K562 (cell line): ENCODE measurements around the gene CYB5R2. TPM values are rescaled to one million over a fixed set of nuclear protein-coding genes. Genes with fewer than 3 reads are reported as not detected.

Experiments used
- ATAC-seq: fragments of 200-7000 bp; cut with Tn5 transposase; 3 replicates; pipeline ENCODE4 v1.9.1; 2020; ENCODE audit warnings: moderate library complexity
- BruUV-seq: library from RNA; stranded (reverse); fragments of 400-500 nt; replicated peaks from 2 replicates; lab custom pipeline; 2021; lab: Mats Ljungman, UMichigan
- CTCF ChIA-PET: fragments of 300-600 bp; formaldehyde crosslinking; extraction: SDS; loops from one replicate; lab custom pipeline; 2021; ENCODE audit warnings: low intra/inter-chr PET ratio; lab: Yijun Ruan, JAX
- POLR2A ChIA-PET: fragments of 300-600, 350-650 bp; sonication (Branson Sonifier 250); formaldehyde crosslinking; extraction: SDS; loops from one replicate; lab custom pipeline; 2021; ENCODE audit warnings: antibody characterized with exemption, inconsistent platforms; lab: Yijun Ruan, JAX
- DNase-seq, 4 experiments: peaks; one replicate each; pipeline versions ENCODE4 v3.0.0 to v3.0.0-alpha.2; 2011 to 2018; ENCODE audit warnings: low spot score in 3 of 4, mixed read lengths in 3 of 4; ENCODE audit errors: extremely low read depth in 1 of 4
- FAIRE-seq: peaks from 2 replicates; lab custom pipeline; 2011; peaks lifted over from hg19 to GRCh38; lab: Jason Lieb, UNC
- H2AFZ ChIP-seq: 2 replicates; pipeline ENCODE4 v1.6.0; 2011; ENCODE audit warnings: low read depth, low read length, control low read depth, inconsistent platforms
- H3K27ac ChIP-seq: fragments of 200-600 bp; 3 replicates; pipeline ENCODE4 v1.8.0; 2011; ENCODE audit warnings: low read depth, mild to moderate bottlenecking, control low read depth, inconsistent platforms, low read length, moderate library complexity, mixed read lengths; ENCODE audit errors: extremely low read depth
- H3K27me3 ChIP-seq, 2 experiments: fragments of 300-600 bp in 1 of 2; 2 replicates in 1 of 2; 3 replicates in 1 of 2; pipeline versions ENCODE4 v1.6.0 to v1.8.0; 2011; ENCODE audit warnings: inconsistent platforms in 2 of 2, low read length in 2 of 2, mild to moderate bottlenecking in 1 of 2, mixed read lengths in 1 of 2, moderate library complexity in 1 of 2; ENCODE audit not compliant: control insufficient read depth in 2 of 2, insufficient read depth in 2 of 2
- H3K36me3 ChIP-seq: fragments of 300-600 bp; 3 replicates; pipeline ENCODE4 v1.8.0; 2011; ENCODE audit warnings: mild to moderate bottlenecking, low read length, inconsistent platforms; ENCODE audit not compliant: control insufficient read depth, insufficient read depth
- H3K4me1 ChIP-seq, 2 experiments: fragments of 200-600 bp in 1 of 2; replicated peaks in 1 of 2; 2 replicates in 1 of 2; 3 replicates in 1 of 2; pipeline versions ENCODE4 v1.5.1 to v1.8.0; 2011; ENCODE audit warnings: inconsistent platforms in 2 of 2, low read length in 2 of 2, mild to moderate bottlenecking in 1 of 2, mixed read lengths in 1 of 2, moderate library complexity in 1 of 2; ENCODE audit not compliant: control insufficient read depth in 2 of 2, insufficient read depth in 2 of 2
- H3K4me2 ChIP-seq: 2 replicates; pipeline ENCODE4 v1.6.1; 2011; ENCODE audit warnings: low read length, control low read depth, inconsistent platforms, mixed read lengths; ENCODE audit not compliant: insufficient read depth
- H3K4me3 ChIP-seq: fragments of 200-600 bp; sonication (generic), shearing (Covaris generic); 2 replicates; pipeline ENCODE4 v1.5.1; 2016; ENCODE audit warnings: control low read depth, inconsistent platforms
- H3K79me2 ChIP-seq: fragments of 200-600 bp; 3 replicates; pipeline ENCODE4 v1.8.0; 2011; ENCODE audit warnings: low read length, inconsistent platforms; ENCODE audit not compliant: control insufficient read depth, insufficient read depth
- H3K9ac ChIP-seq, 2 experiments: 2 replicates each; pipeline versions ENCODE4 v1.6.0 to v1.6.1; 2011; ENCODE audit warnings: low read depth in 2 of 2, low read length in 2 of 2, control low read depth in 1 of 2, inconsistent platforms in 1 of 2, mild to moderate bottlenecking in 1 of 2, mixed read lengths in 1 of 2; ENCODE audit not compliant: insufficient read depth in 1 of 2
- H3K9me1 ChIP-seq: one replicate; pipeline ENCODE4 v1.6.0; 2011; ENCODE audit warnings: inconsistent platforms, mild to moderate bottlenecking, low read length, moderate library complexity; ENCODE audit not compliant: control insufficient read depth, insufficient read depth
- H3K9me3 ChIP-seq: replicated peaks from 2 replicates; pipeline ENCODE4 v1.5.1; 2011; ENCODE audit warnings: low read depth, low read length, inconsistent platforms; ENCODE audit not compliant: control insufficient read depth, insufficient read depth
- H4K20me1 ChIP-seq: replicated peaks from 2 replicates; pipeline ENCODE4 v1.6.1; 2011; ENCODE audit warnings: low read length, inconsistent platforms, mixed read lengths; ENCODE audit not compliant: control insufficient read depth, insufficient read depth
- ARID2 ChIP-seq: fragments of 450-650 bp; IDR thresholded peaks from 2 replicates; pipeline ENCODE4 v1.6.1; 2017; ENCODE audit warnings: antibody characterized with exemption, mild to moderate bottlenecking
- ERF ChIP-seq: fragments of 450-650 bp; formaldehyde crosslinking; IDR thresholded peaks from 2 replicates; pipeline ENCODE4 v1.4.0; 2020; ENCODE audit warnings: mild to moderate bottlenecking, mixed read lengths
- PPARD ChIP-seq: fragments of 250-450 bp; sonication (Bioruptor Pico); IDR thresholded peaks from 2 replicates; pipeline ENCODE4 v1.8.0; 2022; ENCODE audit warnings: inconsistent platforms, mild to moderate bottlenecking, moderate library complexity
- RBM15 ChIP-seq: fragments of 200-400 bp; formaldehyde crosslinking; IDR thresholded peaks from 2 replicates; pipeline ENCODE4 v1.6.1; 2018; ENCODE audit warnings: mild to moderate bottlenecking, low read length, moderate library complexity; ENCODE audit not compliant: insufficient read depth
- RREB1 ChIP-seq: fragments of 250-450 bp; sonication (Bioruptor Pico); IDR thresholded peaks from 2 replicates; pipeline ENCODE4 v1.4.0; 2020
- ZBTB17 ChIP-seq: fragments of 450-650 bp; formaldehyde crosslinking; IDR thresholded peaks from 2 replicates; pipeline ENCODE4 v1.4.0; 2020; ENCODE audit warnings: mild to moderate bottlenecking
- ZNF707 ChIP-seq: fragments of 250-450 bp; sonication (Bioruptor Pico); conservative IDR thresholded peaks from 2 replicates; pipeline ENCODE4 v1.8.0; 2022; ENCODE audit warnings: inconsistent platforms, mild to moderate bottlenecking, moderate library complexity
- WGBS: fragments of 100-300 bp; shearing (Covaris generic); methylation state at CpG from one replicate; pipeline ENCODE4 v1.1.6; 2016; ENCODE audit warnings: low coverage, mixed read lengths; ENCODE audit not compliant: insufficient coverage; ENCODE audit errors: missing lambda C conversion rate; 5-methylcytosine and 5-hydroxymethylcytosine counted together
- in situ Hi-C: fragments of 300-500 bp; cut with MboI; formaldehyde crosslinking; loops from 4 replicates; pipeline ENCODE4 v1.15.0; 2018; ENCODE audit warnings: inconsistent platforms, mixed read lengths
- intact Hi-C: fragments of 100-400 bp; cut with micrococcal nuclease; formaldehyde crosslinking; loops from 2 replicates; pipeline ENCODE4 v1.14.2; 2022
- polyA plus RNA-seq, 8 experiments: library from polyadenylated mRNA; depleted of rRNA in 4 of 8; stranded (reverse) in 5 of 8; unstranded in 3 of 8; fragments of >200 nt; fragmentation: Nextera tagmentation in 2 of 8; fragmentation: Illumina TruSeq in 1 of 8; extraction: Ambion mirVana in 2 of 8; extraction: Trizol in 1 of 8; gene quantifications; 2 replicates each; pipeline versions ENCODE4 v1.2.1 to v1.2.3, GENCODE V29; 2011 to 2014; ENCODE audit warnings: inconsistent platforms in 1 of 8, missing spikeins in 1 of 8
- total RNA-seq, 7 experiments: library from RNA; depleted of rRNA in 6 of 7; stranded (reverse); fragments of >200 nt in 6 of 7; fragmentation: Illumina TruSeq in 2 of 7; extraction: Trizol in 2 of 7; gene quantifications; 2 replicates each; pipeline versions ENCODE4 v1.2.1 to v1.2.3, GENCODE V29; 2011 to 2021; ENCODE audit warnings: low replicate concordance in 1 of 7

The CYB5R2 gene
- total and polyA plus RNA-seq, 9 of the 15 experiments (the other 6 are each of a cell fraction or from before 2014, with no cell fraction given): 8.2 to 28.7 (median 13.6) TPM

- H3K4me2 ChIP-seq: no peak overlapping the region
- no peaks in the 10 kb centered on the region for H3K79me2 ChIP-seq
- FAIRE-seq (no peak), DNase-seq (no peak), ATAC-seq (no peak)
- in situ Hi-C loops: no loop called here
- intact Hi-C loops: no loop called here
- H3K4me1 ChIP-seq: no peaks in the 10 kb centered on the region
- 6% methylated on average over 2 of the region's 2 CpGs for WGBS
- H3K4me3 ChIP-seq: no peak overlapping the region
- H4K20me1 ChIP-seq: no peaks in the 10 kb centered on the region
- no peaks in the 10 kb centered on the region for H3K9me3 ChIP-seq
- no peaks in the 10 kb centered on the region for H3K9me1 ChIP-seq
- H3K27ac ChIP-seq: no peak overlapping the region
- no peaks in the 10 kb centered on the region for H3K36me3 ChIP-seq
- no peak overlapping the region for H3K9ac ChIP-seq
- ChIA-PET POLR2A (no interaction called here), CTCF (no interaction called here)
- H2AFZ ChIP-seq: no peak overlapping the region
- no peak for TF ChIP-seq ERF (CRISPR knock-in tag)
- TF ChIP-seq ZNF707 (CRISPR knock-in tag): no peak
- no peak for TF ChIP-seq ZBTB17
- no TSS peak for BruUV-seq
- H3K27me3 ChIP-seq: peaks cover 0 to 4% of the 10 kb centered on the region in 2 experiments; a peak in 1 of 5 replicates
These were observed 50.6 kb downstream of the CYB5R2 start for GRCh38 chr11:7622721-7623120.

GRCh38 chr11:7621554-7621953, 51.7 kb downstream of the CYB5R2 start:
- Histone ChIP-seq H3K9me1 (no peaks in the 10 kb centered on the region), H3K9ac (no peak overlapping the region), H3K79me2 (no peaks in the 10 kb centered on the region), H2AFZ (no peak overlapping the region), H3K4me1 (no peaks in the 10 kb centered on the region), H3K4me2 (no peak overlapping the region), H3K27me3 (no peaks in the 10 kb centered on the region; a peak in 1 of 5 replicates), H3K4me3 (no peak overlapping the region), H4K20me1 (no peaks in the 10 kb centered on the region), H3K27ac (no peak overlapping the region), H3K9me3 (no peaks in the 10 kb centered on the region), H3K36me3 (no peaks in the 10 kb centered on the region)
- DNase-seq (no peak), ATAC-seq (no peak), FAIRE-seq (no peak)
- intact Hi-C loops (no loop called here), in situ Hi-C loops (no loop called here)
- TF ChIP-seq RBM15 (no peak), PPARD (no peak), ARID2 (no peak), RREB1 (CRISPR knock-in tag) (no peak)
- POLR2A ChIA-PET: no interaction called here
- 0% methylated on average over 1 of the region's 1 CpG for WGBS
- CTCF ChIA-PET: no interaction called here
- BruUV-seq: no TSS peak
